T1000 (cell line): ENCODE results near the gene STAT1.

ENCODE experiments used
- DNase-seq: peaks from one replicate; lab custom pipeline; 2025; ENCODE audit warnings: mixed read lengths; lab: John Stamatoyannopoulos, UW

Gene STAT1

DNA sequence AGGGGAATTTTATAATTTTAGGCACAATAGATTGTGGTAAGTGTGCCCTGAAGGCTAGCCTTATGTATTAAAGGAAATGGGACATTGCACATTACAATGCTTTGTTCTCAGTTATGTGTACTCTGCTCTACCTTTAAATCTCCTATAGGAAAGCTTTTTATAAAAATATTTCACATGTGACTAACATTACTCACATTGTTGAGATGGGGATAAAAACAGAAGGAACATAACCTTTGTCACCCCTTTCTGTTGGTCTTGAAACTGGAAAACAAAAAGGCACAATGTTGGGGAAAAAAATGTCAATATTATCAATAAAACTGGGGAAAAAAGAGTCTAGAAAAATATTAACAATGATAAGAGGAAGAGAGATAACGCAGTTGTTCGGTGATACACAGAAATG is 17.3 kb upstream of the STAT1 start:
- DNase-seq: no peak

DNA sequence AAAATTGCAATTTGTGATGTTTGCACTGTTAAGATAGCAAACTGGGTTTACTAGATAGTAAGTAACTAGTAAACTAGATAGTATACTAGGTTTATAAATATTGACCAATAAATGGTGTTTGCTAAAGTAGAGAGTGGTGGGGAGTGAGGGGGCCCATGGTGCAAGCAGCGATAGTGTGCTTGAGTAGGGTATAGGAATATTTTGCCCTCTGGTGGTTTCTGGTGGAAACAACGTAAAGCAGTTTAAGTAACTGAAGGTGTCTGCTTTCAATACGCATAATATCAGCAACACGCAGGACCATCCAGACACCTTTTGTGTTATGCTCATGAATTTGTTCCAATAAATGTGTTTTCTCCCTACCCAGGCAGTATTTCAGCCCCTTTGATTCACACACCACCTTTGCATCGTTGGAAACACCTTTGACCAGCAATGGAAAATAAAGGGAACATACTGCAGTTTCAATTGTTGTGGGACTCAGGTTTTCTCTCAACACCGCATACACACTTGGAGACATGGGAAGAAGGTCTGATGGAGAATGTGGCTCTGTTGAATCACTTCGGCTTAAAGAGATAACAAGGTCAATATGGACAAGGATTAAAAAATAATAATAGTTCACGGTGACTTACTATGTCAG is 16.7 kb upstream of the STAT1 start:
- DNase-seq: no peak

DNA sequence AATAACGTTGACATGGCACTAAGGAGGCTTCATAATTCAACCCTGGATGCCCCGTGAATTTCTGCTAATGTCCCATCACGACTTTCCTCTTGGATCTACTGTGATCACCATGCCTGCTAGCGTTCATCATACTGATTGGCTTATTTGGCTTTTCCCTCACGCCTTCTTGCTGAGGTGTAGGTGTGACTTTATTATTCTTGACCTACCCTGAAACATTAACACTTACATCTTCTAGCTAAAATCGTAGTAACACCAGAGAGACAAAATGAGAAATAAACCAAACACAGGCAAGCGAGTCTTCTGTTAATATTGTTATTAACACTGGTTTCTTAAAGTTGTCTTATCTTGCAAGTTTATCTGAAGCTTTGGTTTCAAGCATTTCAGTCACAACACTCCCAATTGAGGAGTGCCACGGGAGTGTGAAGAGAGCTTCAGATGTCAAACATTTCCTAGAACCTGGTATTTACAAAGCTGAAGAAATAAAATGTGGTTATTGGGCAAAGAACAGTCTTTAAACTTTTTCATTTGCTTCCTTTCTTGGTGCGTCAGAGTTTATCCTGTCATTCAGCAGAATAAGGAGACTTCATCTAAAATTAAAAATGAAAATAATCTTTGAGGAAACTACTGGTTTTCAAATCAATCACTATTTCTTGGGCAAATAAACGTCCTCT is 15.4 kb upstream of the STAT1 start:
- DNase-seq: no peak

DNA sequence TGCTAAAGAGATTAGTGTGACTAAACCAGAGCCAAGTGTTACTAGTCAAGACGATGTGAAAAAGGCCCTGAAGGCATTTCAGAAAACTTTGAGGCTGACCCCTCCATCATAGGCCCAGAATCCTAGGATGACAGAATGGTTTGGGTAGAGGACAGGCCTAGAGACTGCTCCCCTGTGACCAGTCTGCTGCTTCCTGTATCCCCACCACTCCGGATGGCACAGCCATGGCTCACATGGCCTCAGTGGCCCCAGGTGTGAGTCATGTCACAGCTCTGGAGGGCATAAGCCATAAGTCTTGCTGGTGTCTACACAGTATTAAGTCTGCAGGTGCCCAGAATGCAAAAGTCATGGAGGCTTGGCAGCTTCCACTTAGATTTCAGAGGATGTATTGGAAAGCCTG is 12.4 kb upstream of the STAT1 start:
- DNase-seq: no peak

DNA sequence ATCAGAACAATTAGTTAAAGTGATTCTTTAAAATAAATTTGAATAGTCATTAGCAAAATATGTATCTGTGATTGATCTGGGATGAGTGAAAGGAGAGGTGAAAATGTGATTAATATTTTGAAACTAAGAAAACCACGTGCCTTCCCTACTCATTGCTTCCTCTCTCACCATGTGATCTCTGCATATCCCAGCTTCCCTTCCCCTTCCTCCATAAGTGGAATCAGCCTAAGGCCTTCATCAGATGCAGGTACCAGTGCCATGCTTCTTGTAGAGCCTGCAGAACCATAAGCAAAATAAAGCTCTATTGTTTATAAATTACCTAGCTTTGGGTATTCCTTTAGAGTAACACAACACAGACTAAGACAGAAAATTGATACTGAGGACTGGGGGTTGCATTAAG is 11.2 kb upstream of the STAT1 start:
- no peak for DNase-seq

DNA sequence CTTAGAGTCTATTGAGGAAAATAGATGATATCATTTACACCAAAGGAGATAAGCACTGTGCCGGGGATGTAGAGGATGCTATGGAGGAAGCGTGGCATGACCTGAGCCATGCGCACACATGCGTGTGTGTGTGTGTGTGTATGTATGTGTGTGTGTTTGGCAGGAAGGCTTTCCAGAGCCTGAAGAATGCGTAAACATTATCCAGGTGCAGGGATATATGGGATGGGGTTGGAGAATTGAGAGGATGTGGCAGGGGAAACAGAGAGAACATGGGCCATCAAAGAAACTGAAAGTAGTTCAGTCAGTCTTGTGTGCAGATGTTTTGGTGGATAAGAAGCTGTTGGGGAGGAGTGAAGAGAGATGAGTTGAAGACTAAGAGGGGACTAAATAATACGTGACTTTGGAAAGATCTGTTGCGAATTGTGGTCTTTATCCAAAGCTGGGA is 9.3 kb upstream of the STAT1 start:
- DNase-seq: no peak

DNA sequence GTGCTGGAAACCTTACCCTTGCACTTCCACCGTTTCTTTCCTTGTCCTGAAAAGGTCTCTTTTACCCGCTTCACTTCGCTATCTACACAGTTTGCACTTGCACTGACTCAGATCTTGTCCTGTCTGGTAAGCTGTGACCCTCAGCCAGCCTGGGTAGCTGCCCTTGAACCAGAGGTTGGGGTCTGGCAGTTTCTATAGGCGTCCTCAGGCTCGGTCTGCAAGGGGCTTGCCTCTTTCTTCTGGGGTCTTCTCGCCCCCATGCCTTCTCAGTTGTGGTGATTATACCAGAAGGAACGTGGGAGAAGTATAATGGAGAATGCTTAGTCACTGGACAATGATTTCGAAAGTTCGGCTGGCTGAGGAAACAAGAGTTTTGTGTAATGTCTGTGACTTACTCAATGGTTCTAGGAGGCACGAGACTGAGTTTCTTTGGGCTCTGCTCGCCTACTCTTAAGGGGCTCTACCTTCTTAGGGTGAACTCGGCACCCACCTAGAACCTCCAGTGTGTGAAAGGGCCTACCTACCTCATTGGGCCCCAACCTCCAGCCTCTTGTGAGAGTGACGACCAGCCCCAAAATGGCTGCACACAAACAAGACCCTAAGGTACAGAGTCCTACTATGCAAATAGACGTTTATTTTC is 6.9 kb upstream of the STAT1 start:
- no peak for DNase-seq

DNA sequence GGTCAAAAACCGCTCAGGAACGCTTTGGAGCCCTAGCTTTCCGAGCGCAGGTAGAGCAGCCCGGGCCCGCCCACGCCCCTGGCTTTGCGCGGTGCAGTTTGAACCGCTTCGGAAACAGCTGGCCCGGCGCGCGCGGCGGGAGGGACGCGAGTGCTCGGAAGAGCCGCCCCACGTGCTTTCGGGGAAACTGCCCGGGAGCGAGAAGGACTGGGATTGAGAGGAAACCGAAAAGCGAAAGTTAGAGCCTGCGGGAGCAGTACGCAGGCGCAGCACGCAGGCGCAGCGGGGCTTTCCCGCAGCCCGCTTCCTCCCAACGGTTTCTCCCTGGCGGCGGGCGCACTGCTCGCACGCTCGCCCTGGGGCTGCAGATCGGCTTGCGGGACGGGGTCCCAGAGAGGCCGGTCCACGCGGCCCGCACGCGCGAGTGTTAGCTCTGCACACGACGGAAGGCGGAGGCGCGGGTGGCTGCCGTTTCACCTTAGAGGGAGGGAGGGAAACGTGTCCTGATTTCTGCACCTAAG is 6.3 kb upstream of the STAT1 start:
- DNase-seq: peak; percentile 89

DNA sequence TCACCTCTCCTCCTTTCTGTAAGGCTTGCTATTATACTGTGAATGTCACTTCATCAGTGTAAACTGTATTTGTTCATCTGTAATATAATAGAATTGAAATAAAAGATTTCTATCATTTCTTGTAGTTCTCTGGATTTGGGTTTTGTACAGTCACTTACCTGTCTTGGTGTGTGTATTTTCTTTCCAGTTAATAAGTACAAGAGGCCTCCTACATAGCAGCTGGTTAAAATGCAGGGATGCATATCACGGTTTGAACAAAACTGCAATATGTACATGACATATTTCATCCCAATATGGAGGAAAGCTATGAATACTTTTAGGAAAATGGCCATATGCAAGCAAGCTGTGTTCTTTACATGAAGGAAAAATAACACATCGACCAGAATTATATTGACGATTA is 5.4 kb upstream of the STAT1 start:
- no peak for DNase-seq

DNA sequence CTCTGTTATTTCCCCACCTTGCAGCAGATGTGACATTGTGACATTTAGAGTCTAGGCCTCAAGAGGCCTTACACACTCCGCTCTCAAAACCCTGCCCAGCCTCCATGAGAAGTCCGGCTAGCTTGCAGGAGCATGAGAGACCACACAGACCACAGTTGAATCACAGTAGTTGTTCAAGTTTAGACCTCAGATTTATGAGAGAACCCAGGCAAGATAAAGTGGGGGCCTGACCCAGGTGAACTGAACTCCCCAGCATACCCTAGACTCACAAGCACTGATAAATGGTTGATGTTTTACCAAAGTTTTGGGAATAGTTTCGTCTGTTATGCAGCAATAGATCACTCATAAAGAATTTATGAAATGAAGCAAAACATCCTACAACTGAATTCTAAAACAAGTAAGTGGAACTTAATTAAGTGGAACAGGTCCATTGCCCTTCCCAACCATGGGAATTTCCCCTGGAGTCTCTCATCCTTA is 4.7 kb upstream of the STAT1 start:
- no peak for DNase-seq

DNA sequence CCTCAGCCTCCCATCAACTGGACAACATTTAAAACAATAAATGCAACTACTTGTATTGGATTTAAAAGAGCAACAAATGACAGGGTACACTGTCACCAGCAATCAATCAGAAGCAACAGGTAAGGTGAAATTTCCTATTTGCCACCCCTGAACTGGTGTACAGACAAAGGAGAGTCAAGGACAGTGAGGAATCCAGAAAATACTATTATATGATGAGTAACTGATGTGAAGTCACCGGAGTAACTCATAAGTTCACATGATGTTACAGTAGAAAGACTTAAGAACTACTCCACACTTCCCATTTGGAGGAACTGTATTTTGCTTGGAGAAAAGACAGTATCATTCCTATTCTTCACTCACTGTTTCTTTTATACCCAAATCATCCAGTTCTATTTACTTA is 4.1 kb upstream of the STAT1 start:
- no peak for DNase-seq

DNA sequence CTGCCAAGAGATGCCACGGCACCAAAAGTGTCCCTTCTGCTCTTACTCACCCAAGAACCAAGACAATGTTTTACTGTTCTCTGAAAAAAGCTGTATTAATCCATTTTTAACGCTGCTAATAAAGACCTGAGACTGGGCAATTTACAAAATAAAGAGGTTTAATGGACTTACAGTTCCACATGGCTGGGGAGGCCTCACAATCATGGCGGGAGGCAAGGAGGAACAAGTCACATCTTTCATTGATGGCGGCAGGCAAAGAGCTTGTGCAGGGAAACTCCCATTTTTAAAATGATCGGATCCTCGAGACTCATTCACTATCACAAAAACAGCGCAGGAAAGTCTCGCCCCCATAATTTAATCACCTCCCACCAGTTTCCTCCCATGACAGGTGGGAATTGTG is 1.9 kb upstream of the STAT1 start:
- DNase-seq: no peak

DNA sequence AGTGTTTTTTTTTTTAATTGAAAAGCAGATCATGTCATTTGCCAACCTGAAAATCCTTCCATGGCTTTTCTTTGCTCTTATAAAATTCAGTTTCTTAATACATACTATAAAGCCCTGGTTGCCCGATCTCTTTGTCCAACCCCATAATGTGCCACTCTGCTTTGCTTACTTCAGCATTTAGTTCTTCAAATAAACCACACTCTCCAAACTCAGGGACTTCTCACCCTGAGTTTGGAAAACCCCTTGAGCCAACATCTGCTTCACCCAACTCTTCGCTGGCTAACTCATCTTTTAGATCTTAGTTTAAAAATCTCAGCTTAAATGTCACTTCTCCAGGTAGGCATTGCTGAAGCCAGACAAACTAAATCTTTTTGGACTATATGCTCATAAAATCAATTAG is 1.3 kb upstream of the STAT1 start:
- DNase-seq: no peak

DNA sequence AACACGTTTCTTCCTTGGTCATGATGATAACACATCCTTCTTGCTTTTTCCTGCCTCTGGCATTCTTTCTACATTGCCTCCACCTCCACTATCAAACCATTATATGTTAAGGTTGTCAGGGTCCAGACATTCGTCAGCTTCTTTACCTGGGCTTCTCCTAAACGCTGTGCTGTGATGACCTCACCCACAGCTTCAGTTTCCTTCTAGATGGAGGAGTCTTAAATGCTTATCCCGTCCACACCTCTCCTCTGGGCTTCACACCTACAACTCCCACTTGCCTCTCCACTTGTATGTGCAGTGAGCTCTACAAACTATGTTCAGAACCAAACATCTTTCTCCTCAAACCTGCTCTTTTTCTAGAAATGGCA is 666 bp upstream of the STAT1 start:
- DNase-seq: no peak

DNA sequence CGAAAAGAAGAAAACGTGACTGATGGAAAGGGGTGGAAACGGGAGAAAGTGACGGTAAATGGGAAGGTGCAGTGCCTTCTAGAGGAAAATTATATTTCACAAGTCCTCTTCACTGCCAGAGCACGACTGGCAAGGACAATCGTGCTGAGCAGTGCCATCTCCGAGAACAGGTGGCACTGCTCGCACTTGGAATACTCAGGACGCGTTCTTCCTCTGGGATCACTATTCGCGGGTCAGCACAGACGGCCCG is 364 bp downstream of the STAT1 start:
- DNase-seq: no peak

DNA sequence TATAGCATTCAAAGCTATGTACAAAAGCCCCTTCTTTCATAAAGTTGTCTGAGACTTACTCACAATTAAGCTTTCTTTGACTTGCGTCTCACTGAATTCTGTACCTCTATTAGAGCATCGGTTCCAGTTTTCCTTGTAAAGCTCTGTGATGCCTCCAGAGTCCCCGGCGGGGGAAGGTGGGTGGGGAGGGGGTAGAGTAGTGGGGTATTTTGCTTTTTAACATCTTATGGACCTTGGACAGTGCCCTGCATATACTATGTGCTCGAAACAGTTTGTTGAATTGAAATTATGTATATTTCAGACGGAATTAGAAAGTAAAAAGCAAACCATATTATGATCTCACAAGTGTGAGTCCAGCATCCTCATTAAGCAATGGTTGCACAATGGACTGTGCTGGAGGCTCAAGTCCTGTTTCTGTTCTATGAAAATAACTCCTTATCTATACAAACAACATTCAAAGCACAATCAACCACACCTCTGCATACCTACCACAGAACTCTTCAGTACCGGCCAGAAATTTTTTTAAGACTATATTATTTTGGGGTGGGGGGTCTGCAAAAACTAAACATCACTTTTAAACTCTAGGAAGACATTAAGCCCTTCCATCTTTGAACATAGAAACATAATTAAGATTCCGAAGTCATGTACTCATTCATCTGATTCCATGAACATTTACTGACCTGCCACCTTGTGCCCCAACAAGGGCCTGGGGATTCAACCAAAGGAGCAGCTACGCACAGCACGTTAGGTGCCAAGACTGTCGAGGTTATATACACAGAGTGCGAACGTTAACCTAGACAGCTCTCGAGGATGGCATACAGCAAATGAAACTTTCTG is 908 bp downstream of the STAT1 start:
- DNase-seq: no peak

DNA sequence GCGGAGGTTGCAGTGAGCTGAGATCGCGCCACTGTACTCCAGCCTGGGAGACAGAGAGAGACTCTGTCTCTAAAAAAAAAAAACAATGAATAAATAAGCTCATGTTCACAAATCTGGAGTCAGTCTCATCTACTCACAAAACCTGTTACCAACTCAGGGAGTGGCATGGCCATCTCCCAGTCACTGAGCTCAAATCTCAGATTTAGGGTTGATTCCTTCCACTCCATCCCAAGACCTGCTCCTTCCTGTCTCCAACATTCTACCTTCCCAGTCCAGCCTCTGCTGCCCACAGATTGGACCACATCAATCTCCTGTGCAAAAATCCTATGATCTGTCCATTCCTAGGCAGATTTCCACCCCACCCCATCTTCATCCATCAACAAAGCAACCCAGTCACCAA is 1.6 kb downstream of the STAT1 start:
- no peak for DNase-seq

DNA sequence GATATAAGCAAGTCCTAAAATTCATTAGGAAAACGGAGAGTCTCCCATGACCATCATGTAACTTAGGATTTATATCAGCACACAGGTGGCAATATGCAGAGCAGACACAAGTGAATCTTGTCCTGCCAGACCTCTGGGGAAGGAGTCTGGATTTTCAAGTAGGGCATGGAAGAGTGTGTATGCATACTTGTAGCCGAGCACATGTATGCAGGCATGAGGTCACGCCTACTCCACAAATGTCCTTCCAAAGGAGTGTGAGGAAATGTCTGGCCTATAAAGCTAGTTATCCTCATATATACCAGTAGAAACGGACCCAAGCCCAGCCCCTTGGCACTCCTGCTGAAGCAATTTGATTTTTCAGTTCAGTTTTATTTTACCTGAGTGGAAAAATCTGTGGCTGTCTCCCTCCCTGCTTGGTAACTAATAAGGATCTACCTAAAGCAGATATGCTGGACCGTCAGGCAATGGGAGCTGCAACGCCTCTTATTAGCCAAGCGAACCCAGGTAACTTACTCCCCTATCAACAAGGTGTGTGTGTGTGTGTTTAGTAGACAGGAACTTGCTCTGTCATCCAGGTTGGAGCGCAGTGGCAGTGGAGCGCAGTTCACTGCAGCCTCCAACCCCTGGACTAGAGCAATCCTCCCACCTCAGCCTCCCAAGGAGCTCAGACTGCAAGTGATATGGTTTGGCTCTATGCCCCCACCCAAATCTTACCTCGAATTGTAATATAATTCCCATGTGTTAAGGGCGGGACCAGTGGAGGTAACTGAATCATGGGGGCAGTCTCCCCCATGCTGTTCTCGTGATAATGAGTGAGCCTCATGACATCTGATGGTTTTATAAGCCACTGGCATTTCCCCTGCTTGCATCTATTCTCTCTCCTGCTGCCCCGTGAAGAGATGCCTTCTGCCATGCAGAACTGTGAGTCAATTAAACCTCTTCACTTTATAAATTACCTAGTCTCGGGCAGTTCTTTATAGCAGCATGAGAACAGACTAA is 2.8 kb downstream of the STAT1 start:
- no peak for DNase-seq

DNA sequence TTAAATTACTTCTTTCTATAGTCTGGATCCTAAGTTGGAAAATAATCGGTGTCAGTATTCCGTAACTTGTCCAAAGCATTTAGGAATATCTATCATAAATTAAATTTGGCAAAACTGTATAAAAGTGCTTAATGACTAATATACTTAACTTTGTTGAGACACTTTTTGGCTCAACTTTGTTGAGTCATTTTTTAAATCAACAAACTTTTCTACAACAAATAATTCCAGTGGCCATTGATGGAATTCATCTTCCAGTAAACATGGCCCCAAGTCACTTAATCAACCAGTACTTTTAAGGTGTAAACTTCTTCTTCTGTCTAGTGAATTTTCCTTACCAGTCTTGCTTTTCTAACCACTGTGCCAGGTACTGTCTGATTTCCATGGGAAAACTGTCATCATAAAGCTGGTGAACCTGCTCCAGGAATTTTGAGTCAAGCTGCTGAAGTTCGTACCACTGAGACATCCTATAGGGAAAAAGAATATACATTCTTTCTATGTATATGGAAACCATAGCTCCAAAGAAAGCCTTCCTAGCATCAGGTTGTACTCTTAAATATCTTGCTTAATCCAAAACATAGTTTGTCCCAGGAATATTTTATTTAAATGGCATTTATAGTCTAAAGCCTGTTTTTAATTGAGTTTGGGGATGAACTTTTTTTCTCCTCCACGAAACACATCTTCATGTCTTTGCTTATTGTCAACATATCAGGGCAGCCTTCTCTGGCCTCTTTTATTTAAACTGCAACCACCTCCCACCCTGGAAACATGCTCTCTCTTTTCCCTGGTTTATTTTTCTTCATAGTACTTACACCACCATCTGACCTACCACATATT is 4.2 kb downstream of the STAT1 start:
- DNase-seq: no peak

DNA sequence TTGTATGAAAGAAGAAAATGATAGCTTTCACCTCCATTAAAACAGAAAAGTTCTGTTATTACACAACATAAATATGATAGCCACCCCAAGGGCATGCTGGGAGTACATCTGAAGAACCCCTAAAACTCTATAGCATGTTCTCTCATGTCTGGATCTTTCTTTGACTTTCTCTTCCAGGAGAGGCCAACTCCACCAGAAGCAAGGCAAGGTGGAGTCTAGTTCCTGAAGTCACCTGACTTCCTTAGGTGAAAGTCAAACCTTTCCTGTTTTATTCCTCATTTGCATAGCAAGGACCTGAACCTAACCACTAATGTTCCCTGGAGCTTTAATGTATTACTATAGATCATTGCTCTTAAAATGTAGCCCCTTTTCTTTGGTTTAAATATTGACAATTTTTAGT is 5.7 kb downstream of the STAT1 start:
- no peak for DNase-seq
